H54 (cell line): Measurements from ENCODE around the gene HS3ST4.
"Not testable (repeated sequence)": the region's sequence is repeated elsewhere in the genome, so short reads cannot be mapped to it uniquely, and the experiment has no call there.

Experiments used
- DNase-seq: peaks from one replicate; pipeline ENCODE4 v3.0.0; 2011; ENCODE audit warnings: low spot score, mixed read lengths; ENCODE audit not compliant: insufficient read length
- FAIRE-seq: peaks from 3 replicates; lab custom pipeline; 2011; peaks lifted over from hg19 to GRCh38; lab: Jason Lieb, UNC
- POLR2A ChIP-seq: IDR thresholded peaks from 2 replicates; pipeline ENCODE4 v1.6.1; 2011; ENCODE audit warnings: low read depth, mild to moderate bottlenecking, low read length

HS3ST4 gene

GRCh38 chr16:26041952-26042668 lies 350.4 kb downstream of the HS3ST4 start:
- DNase-seq: no peak
- no peak for FAIRE-seq
- TF ChIP-seq POLR2A: no peak

- FAIRE-seq: no peak
- TF ChIP-seq POLR2A: no peak
- DNase-seq: no peak
Measured at GRCh38 chr16:26050472-26050871, 358.7 kb downstream of the HS3ST4 start.

GRCh38 chr16:26051063-26051462 lies 359.3 kb downstream of the HS3ST4 start:
- FAIRE-seq: no peak
- no peak for DNase-seq
- no peak for TF ChIP-seq POLR2A

GRCh38 chr16:26053889-26054288 lies 362.1 kb downstream of the HS3ST4 start:
- no peak for TF ChIP-seq POLR2A
- no peak for DNase-seq
- no peak for FAIRE-seq

DNA sequence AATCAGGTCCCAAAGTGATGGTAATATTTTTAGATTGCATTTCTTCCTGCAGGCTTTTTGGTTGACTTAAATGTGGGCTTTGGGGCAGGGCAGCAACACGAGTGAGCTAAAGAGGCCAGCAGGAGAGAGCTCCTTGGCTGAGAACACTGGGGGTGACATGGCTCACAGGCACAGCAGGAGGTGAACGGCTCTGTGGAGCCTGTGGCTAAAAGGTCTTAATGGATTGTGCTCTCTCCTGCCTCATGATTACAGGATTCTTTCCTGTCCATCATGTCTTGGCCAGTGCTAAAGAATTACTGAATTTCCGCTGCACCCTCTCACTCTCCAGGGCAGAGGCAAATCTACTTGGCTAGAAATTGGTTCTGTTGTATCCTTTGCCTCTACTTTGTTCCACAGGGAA lies 366.6 kb downstream of the HS3ST4 start:
- no peak for TF ChIP-seq POLR2A
- FAIRE-seq (no peak), DNase-seq (no peak)

GRCh38 chr16:26070302-26071100 lies 378.7 kb downstream of the HS3ST4 start:
- no peak for FAIRE-seq
- TF ChIP-seq POLR2A: no peak

DNA sequence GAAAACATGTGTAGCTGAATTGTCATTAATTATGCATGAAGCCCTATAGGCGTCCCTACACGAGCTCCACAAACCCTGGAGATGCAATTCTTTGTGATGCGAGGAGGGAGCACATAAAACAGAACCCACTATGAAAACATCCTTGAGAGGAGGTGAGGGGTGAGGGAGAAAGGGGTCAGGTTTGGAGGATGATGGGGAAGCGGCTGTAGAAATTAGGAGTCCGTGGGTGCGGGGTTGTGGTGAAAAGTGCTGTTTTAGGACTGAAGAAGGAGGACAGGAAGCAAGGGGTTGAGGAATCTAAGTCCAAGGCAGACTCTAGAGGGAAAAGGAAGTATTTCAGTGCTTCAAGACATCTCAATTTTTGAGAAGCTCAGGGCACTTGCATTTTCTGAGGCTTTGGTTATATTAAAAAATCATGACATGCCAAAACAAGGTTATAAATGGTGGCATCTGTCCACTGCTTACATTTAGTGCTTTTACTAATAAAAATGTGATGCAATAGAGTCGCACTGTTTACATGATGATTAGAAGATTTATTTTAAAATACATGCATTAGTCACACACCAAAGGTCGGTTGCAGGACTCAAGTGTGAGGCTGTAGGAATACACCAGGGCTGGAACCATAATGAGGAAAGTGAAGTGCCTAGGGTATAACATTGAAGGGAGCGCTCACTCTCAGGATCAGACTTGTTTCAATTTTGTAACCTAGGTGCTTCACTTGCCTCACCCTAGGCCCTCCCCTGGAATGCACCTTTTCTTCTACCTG lies 379.5 kb downstream of the HS3ST4 start:
- no peak for TF ChIP-seq POLR2A
- FAIRE-seq (no peak), DNase-seq (no peak)

More at GRCh38 chr16:26070302-26071100, 378.7 kb downstream of the HS3ST4 start:
- DNase-seq: no peak

DNA sequence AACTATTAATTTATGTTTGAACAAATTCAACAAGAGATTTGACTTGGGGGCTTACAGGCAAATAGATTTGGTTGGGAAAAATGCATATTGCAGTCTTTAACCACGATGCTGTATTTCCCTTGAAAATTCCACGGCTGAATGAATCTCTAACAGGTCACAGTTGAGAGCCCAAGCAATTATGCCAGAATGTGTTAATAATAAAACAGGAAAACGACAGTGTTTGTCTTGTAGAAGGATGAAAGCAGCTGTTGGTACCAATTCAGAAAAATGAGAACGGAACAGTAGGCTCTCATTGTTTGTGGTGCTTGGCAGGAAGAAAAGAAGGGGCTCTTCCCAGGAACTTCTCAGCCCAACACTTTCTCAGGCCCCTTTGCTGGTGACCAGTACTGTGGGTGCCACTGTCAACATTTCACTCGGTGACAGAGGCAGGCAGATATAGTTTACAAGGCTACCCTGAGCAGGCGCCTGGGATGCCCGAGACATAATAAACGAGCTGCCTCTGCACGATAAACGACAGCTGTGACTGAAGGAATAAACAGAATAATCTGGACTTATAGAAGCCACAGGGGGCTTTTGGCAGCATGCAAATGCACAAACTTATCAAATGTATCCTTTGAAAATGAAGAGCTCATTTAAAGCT lies 387.1 kb downstream of the HS3ST4 start:
- no peak for TF ChIP-seq POLR2A
- DNase-seq (no peak), FAIRE-seq (no peak)

- DNase-seq: no peak
Measured at GRCh38 chr16:26087091-26087490, 395.3 kb downstream of the HS3ST4 start.

DNA sequence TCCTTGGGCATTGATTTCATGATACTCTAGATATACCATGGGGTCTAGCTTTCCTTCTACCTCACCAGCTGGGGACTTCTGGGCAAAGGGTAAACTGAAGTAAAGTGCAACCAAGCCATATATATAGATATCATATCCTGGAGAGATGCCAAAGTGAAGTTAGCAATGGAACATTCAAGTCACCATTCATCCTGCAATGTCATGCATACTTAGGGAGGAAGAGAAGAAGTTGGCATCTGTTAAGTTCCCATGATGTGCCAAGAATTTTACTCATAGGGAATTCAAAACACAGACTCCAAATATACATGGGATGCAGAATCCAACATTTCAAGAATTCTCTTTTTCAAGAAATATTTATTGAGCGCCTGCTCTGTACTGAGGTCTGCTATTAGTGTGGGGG lies 399.8 kb downstream of the HS3ST4 start:
- no peak for TF ChIP-seq POLR2A
- no peak for FAIRE-seq

More at GRCh38 chr16:26087091-26087490, 395.3 kb downstream of the HS3ST4 start:
- FAIRE-seq: no peak
- no peak for TF ChIP-seq POLR2A

GRCh38 chr16:26098206-26098605 lies 406.4 kb downstream of the HS3ST4 start:
- not testable (repeated sequence) for DNase-seq, FAIRE-seq

More for the DNA sequence above, 399.8 kb downstream of the HS3ST4 start:
- DNase-seq: no peak

DNA sequence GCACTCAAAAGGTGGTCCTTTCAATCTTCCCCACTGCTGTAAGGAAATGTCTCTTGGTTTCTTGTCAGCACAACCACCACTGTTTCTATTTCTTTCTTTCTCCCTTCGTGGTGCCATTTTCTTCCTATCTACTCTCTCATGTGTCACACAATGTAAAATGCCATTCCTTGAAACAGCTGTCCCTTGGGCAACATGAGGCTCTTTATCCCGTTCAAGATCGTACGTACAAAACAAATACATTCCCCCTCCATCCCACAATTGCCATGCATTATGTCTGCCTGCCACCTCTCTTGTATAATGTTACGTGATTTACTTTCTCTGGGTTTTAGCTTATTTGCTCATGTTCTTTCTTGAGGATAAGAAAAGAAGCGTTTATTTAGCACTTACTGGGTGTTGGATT lies 410.6 kb downstream of the HS3ST4 start:
- FAIRE-seq (no peak), DNase-seq (no peak)
- TF ChIP-seq POLR2A: no peak

DNA sequence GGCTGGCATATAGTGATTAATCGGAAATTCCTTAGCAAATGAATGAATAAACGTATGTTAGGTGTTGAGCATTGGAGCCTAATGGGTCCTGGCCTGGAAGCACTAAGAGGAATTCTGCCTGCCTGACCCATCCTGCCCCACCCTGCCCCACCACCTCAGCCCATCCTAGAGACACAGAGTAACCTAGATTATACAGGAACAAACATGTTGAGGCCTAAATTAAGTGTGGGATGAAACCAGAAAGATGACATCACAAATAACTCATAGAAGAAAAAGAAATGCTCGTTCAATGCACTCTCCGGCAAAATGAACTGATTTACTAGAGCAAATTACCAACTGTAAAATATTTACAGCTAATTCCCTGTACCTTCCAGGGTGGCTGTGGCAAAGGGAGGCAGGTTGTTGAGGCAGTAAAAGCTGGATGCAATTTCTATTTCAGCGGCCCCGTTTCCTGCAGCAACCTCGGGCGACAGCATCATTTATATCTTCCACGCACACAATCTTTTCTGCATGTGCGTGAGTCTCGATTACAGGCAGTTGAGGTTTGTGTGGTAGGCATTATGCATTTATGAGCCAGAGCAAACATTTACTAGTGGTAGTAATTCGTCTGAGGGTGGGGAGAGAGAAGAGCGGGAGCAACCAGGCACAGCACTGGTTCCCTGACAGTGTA lies 417.2 kb downstream of the HS3ST4 start:
- no peak for DNase-seq
- TF ChIP-seq POLR2A: no peak
- FAIRE-seq: no peak
